GM18499 (cell line): ENCODE measurements around the gene TMEM253.

Source experiments
- ATAC-seq: cut with Tn5 transposase; IDR thresholded peaks from one replicate; pipeline ENCODE4 v1.9.1; 2021; ENCODE audit warnings: moderate number of reproducible peaks; ENCODE audit not compliant: insufficient read depth, unreplicated experiment

TMEM253 gene

GRCh38 chr14:21100931-21101330 lies at the start of gene TMEM253:
Gene TMEM253 (plus strand): TSS chr14:21101066. CDS start chr14:21101344, 278 bp downstream.
- ATAC-seq, result no peak

DNA sequence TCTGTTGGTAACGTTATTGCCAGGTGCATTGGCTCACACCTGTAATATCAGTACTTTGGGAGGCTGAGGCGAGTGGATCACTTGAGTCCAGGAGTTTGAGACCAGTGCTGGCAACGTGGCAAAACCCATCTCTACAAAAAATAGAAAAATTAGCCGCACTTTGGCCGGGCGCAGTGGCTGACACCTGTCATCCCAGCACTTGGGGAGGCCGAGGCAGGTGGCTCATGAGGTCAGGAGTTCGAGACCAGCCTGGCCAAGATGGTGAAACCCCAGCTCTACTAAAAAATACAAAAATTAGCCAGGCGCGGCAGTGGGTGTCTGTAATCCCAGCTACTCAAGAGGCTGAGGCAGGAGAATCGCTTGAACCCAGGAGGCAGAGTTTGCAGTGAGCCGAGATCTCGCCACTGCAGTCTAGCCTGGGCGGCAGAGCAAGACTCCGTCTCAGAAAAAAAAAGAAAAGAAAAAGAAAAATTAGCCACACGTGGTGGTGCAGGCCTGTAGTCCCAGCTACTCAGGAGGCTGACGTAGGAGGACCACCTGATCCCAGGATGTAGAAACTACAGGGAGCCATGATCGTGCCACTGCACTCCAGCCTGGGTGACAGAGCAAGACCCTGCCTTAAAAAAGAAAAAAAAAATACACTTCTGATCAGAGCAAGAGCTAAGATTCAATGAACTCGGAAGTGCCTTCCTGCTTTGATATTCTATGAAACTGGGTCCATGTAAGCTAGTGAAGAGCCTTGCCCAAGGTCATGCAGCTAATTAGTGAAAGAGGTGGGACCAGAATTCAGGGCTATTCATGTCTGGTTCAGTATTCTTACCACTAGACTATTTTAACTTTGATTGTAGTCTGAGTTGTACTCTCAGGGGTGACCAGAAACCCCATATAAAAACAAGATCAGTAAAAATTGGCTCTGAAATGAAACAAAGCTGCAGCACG lies 47.4 kb upstream of the TMEM253 start:
- ATAC-seq, result no peak

GRCh38 chr14:21054123-21054767 lies 46.6 kb upstream of the TMEM253 start:
- no peak for ATAC-seq

DNA sequence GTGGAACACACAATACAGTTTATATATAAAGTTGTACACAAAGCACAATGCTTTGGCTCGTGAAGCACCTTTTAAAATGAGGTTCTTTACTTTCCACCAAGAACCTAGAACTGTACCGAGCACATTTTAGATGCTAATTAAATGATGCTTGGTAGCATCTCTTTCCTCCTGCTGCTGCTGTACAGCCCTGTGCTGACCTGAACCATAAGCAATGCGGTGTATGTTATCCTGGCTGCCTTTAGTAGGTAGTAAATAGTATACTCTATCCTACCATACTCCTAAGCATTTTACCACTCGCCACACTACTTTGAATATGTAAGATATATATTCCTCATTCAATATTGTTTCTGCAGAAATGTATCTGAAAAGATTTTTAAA lies 46.1 kb upstream of the TMEM253 start:
- no peak for ATAC-seq

- no peak for ATAC-seq
These were observed 45.3 kb upstream of the TMEM253 start for GRCh38 chr14:21055432-21056117.

DNA sequence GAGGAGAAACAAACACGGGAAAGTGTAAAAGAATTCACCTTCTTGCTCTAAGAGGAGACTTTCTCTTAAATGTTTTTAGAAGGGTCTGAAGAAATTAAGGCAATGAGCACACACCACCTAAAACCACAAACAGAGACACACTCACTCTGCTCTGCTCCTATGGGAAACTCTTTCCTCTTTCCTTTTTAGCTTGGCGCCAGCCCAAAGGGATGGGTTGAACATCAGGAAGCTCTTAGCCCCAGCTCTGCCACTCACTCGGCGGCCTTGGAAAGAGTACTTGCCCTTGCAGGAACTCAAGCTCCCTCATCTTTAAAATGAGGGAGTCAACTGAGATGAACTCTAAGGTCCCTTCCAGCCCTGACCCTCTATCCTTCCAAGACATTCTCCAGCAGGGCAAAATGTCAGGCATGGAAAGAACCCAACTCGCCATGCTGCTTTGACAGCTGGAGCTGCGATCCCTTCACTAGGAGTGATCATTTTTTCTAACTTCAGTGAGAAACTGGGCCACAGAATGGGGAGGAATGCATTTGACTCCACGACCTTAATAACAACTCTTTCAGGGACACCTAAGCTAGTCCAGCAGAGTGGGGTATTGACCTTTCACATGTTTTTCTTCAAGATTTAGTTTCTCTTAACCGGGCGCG lies 44.2 kb upstream of the TMEM253 start:
- ATAC-seq, result no peak

DNA sequence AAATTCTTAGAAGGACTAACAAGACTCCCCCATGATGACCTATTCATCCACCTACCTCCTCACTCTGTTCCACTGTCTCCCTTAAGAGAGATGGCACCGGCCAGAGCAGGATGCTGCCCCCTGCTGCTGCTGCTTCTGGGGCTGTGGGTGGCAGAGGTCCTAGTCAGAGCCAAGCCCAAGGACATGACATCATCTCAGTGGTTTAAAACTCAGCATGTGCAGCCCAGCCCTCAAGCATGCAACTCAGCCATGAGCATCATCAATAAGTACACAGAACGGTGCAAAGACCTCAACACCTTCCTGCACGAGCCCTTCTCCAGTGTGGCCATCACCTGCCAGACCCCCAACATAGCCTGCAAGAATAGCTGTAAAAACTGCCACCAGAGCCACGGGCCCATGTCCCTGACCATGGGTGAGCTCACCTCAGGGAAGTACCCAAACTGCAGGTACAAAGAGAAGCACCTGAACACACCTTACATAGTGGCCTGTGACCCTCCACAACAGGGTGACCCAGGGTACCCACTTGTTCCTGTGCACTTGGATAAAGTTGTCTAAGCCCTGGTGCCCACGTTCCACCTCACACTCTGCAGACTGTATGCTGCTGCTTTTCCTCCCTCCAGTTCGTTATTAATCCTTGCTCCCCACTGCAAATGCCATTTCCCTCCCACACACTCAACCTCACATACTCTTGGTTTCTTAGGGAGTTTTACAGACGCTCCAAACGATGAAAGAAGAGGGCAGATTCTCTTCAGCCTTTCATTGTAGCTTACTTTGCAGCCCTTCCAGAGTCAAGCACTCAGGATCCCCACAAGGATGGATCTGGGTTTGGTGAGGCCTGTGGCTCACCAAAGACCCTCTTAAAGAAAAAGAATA lies 42.8 kb upstream of the TMEM253 start, which contains the start of gene RNASE8:
TSS of gene RNASE8 (plus strand) at position 20 of the 873 bp plus-strand sequence. CDS start at position 91, 71 bp downstream.
- no peak for ATAC-seq

DNA sequence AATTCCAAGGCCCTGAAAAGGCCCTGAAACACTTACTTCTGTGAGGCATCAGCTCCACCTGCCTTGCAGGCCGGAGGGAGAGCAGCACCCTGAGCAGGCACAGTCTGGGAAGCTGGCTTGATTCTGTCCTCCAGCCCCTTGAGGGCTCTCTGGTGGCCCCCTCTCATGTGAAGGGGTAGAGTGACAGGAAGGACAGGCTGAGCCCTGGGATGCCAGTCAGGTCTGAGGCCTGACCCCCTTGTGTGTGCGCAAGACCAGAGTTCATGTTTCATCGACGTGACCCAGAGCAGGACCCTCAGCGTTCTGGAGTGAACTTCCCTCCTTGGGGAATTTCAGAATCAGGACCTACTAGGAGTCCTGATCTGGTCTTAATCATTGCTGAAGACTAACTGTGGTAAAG lies 42.0 kb upstream of the TMEM253 start:
- ATAC-seq, result no peak

DNA sequence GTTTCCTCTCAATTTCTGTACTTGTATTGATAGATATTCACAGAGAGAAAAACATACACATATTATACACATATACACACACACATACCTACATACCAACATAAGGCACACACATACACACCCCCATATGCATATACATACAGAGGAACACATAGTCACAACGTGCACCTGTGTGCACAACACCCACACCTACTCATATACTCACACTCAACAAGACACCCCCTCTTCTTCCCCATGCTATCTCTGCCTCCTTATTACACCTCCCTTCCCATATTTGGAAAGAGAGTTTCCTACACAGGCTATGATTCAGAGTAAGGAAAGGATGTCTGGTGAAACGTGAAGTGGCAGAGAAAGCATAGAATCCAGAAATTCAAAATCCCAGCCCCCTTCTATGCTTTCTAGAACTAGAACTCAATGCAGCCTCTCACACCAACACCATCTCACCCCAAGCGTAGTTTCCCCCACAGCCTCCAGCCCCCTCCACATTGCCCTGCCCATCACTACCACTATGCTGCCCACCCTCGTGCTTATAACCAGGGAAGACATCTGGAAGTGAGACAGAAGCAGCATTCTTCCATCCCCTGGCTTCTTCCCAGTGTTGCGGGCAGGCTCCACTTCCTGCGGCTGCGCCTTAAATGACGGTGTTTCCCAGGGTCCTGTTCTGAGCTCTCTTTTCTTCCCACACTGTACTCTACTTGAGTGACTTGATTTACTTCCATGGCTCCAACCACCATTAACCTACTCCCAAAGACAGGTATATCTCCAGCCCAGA lies 40.8 kb upstream of the TMEM253 start:
- ATAC-seq, result no peak

- no peak for ATAC-seq
These were observed 40.1 kb upstream of the TMEM253 start for GRCh38 chr14:21060614-21061346.

DNA sequence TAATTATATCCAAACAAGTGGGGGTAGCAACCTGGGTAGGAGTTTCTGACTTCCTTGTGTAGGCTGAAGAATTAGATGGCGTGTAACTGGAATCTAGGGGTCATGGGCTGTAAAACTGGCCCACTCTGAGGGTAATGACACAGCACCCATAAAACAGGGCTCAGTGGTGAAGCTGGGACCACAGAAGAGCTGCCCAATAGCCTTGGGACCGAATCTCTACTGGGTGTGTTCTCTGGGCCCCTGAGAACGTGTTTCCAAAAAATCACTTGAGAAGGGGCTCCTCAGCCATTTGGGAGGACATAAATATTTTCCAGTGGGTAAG lies 39.6 kb upstream of the TMEM253 start:
- ATAC-seq, result no peak

DNA sequence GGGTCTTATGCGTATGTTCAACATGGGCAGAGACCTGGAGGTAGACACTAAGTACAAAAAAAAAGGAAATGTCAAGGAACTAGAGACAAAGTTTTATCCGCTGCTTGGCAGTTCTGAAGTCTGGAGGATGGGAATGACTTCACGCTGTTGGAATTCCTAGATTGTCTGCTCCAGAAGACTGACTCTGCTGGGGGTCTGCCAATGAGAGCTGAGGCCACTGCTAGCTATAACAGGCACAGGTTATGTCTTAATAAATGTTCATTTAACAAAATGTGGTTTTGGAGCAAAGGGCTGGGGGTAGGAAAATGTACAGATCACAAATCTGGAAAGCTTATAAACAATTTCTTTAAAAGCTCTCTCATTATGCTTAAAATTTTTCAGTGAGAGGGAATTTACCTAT lies 37.4 kb upstream of the TMEM253 start:
- no peak for ATAC-seq

GRCh38 chr14:21066882-21067502 lies 33.9 kb upstream of the TMEM253 start:
- no peak for ATAC-seq

- no peak for ATAC-seq
These were observed 32.1 kb upstream of the TMEM253 start for GRCh38 chr14:21068521-21069387.

DNA sequence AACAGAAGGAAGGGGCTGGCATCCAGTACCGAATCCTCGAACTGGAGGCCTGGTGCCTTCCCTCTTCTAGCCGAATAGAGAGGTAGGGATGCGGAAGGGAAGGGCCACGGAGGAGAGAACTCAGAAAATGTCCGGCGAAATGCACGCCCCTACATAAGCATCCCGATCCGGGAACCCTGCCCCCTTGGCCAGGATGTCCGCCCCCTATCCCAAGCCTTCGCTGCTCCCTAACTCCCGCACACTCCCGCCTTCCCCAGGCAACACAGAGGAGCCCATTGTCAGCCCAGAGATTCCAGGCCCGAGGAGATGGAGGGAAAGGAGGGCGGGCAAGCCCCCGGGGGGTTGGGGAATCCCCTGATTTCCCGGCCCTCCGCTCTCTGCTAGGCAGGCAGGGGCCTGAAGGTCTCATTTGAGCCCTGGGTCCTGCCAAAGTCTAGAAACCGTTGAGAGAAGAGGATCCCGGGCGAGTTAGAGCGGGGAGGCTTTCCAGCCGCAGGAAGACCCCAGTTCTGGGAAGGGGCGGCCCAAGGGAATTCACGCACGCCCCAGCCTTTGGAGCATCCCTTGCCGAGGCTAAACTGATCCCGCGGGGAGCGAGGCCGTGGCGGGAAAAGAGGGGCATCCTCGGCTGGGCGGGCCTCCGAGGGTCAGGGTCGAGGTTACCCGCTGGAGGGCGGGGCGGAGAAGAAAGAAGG lies 31.3 kb upstream of the TMEM253 start:
- no peak for ATAC-seq

DNA sequence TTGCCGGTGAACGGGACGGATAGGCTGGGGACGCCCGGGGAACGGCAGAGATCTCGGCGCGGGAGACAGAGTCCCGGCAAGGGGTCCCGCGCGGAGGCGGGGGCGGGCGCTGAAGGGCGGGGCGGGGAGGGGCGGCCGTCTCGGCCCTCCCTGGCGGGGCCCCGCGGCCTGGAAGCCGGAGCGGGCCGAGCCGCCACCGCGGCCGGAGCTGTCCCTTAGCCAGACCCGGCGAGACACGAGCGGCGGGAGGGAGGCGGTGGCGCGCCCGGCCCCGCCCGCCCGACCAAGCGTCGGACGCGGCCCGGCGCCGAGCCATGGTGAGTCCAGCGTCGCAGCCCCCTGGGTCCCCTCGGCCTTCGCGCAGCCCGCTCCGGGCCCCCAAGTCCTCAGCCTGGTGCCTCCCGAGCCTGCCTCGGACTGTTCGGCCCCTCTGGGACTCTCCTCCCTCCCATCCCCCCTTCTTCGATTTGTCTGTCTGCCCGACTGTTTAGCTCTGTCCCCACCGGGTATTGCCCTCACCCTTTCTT lies 30.7 kb upstream of the TMEM253 start, which contains the start of gene ARHGEF40:
TSS of gene ARHGEF40 (plus strand) at position 222 of the 527 bp plus-strand sequence. CDS start at position 315, 93 bp downstream.
- no peak for ATAC-seq
